ENCODE measurements around the gene PRR5L.

The PRR5L gene

DNA sequence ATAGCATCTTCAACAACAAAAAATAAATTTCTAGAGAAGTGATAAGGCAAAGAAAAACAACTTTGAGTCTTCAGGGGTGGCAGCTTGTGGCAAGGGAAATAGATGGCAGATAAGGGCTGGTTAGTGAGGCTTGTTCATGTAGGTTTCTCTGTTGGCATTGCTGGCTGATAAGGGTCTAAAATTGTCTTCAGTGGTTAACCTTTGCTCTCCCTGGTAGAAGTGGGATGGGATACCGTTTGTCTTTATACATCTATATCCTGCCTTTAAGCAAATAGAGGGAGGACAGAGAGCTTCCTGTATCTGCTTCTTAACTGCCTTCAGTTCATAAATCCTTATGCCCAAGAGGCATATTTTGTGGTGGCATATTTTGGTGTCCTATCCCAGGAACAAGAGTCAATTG is 156.9 kb downstream of the PRR5L start:
- H3K4me3 ChIP-seq (ENCODE audit: low read length) = no peak overlapping the region
- no peak overlapping the region for H3K9ac ChIP-seq (ENCODE audit: low read length)
- H3K36me3 ChIP-seq (replicated peaks; ENCODE audit: low read depth, low read length) = no peaks in the 10 kb centered on the region
- H3K9me3 ChIP-seq (ENCODE audit: insufficient read depth, low read length) = no peaks in the 10 kb centered on the region
- H3K27ac ChIP-seq (ENCODE audit: low read length) = no peak overlapping the region
- H3K4me1 ChIP-seq (ENCODE audit: low read length) = peaks cover 21% of the 10 kb centered on the region
- no peaks in the 10 kb centered on the region for H3K79me2 ChIP-seq (ENCODE audit: low read length)
- no peak overlapping the region for H3K4me2 ChIP-seq (ENCODE audit: low read length)
- H3K27me3 ChIP-seq (ENCODE audit: low read depth, low read length) = no peaks in the 10 kb centered on the region
- no peak overlapping the region for H2AFZ ChIP-seq (ENCODE audit: low read depth, low read length)
- TF ChIP-seq EZH2phosphoT487 (IDR thresholded peaks at IDR 0.05; ENCODE audit: low read depth) = no peak
- no peaks in the 10 kb centered on the region for H4K20me1 ChIP-seq (ENCODE audit: insufficient read depth, low read length)

DNA sequence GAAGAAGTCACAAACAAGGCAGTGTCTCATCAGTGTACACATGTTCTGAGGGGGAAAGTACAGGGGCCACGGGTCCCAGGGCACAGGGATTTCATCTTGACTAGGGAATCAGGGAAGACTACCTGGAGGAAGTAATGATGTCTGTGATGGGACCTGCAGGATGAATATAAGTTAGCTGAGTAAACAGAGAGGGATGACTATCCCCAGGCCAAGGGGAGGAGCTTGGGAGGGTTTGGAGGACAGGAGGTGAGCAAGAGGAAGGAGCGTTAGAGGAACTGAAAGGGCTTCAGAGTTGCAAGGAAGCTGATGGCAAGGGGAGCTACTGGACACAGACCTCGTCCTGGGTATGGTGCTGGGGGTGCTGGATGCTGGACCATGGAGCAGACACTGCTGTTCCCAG is 157.6 kb downstream of the PRR5L start:
- TF ChIP-seq, protein P1, sequence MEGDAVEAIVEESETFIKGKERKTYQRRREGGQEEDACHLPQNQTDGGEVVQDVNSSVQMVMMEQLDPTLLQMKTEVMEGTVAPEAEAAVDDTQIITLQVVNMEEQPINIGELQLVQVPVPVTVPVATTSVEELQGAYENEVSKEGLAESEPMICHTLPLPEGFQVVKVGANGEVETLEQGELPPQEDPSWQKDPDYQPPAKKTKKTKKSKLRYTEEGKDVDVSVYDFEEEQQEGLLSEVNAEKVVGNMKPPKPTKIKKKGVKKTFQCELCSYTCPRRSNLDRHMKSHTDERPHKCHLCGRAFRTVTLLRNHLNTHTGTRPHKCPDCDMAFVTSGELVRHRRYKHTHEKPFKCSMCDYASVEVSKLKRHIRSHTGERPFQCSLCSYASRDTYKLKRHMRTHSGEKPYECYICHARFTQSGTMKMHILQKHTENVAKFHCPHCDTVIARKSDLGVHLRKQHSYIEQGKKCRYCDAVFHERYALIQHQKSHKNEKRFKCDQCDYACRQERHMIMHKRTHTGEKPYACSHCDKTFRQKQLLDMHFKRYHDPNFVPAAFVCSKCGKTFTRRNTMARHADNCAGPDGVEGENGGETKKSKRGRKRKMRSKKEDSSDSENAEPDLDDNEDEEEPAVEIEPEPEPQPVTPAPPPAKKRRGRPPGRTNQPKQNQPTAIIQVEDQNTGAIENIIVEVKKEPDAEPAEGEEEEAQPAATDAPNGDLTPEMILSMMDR (IDR thresholded peaks at IDR 0.05; ENCODE audit: low read depth, low read length) = no peak
- TF ChIP-seq EZH2phosphoT487 (IDR thresholded peaks at IDR 0.05; ENCODE audit: low read depth) = no peak
- Histone ChIP-seq H3K9ac (ENCODE audit: low read length) (no peak overlapping the region), H3K79me2 (ENCODE audit: low read length) (no peaks in the 10 kb centered on the region)

DNA sequence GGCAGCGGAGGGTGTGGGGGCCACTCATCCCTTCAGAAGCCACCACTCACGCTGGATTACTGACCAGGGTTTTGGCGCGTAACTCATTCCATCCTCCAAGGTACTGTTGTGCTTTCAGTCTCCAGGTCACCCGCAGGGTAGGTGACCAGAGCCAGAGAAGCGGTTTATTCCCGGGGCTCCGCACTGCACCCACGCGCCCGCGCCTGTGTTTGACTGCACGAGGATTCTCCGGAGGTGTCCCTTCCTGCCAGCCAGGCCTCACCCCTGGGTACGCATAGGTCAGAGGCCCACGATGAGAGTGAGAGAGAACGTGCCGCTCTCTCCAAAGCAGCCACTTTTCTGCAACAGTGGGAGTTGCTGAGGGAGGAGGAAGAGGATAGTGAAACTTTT is 158.5 kb downstream of the PRR5L start:
- H3K9ac ChIP-seq (ENCODE audit: low read length) = no peak overlapping the region
- no peak overlapping the region for H3K4me3 ChIP-seq (ENCODE audit: low read length)
- no peak overlapping the region for H3K27ac ChIP-seq (ENCODE audit: low read length)
- H2AFZ ChIP-seq (ENCODE audit: low read depth, low read length) = no peak overlapping the region
- no peaks in the 10 kb centered on the region for H3K36me3 ChIP-seq (replicated peaks; ENCODE audit: low read depth, low read length)
- H3K27me3 ChIP-seq (ENCODE audit: low read depth, low read length) = no peaks in the 10 kb centered on the region
- peaks cover 20% of the 10 kb centered on the region for H3K4me1 ChIP-seq (ENCODE audit: low read length)
- no peaks in the 10 kb centered on the region for H3K79me2 ChIP-seq (ENCODE audit: low read length)
- no peak overlapping the region for H3K4me2 ChIP-seq (ENCODE audit: low read length)
- TF ChIP-seq, protein P1 (IDR thresholded peaks at IDR 0.05; ENCODE audit: low read depth, low read length) = no peak
- no peak for TF ChIP-seq EZH2phosphoT487 (IDR thresholded peaks at IDR 0.05; ENCODE audit: low read depth)
- H4K20me1 ChIP-seq (ENCODE audit: insufficient read depth, low read length) = no peaks in the 10 kb centered on the region
- no peaks in the 10 kb centered on the region for H3K9me3 ChIP-seq (ENCODE audit: insufficient read depth, low read length)

More for the DNA sequence above, 157.6 kb downstream of the PRR5L start:
- Histone ChIP-seq H2AFZ (ENCODE audit: low read depth, low read length) (no peak overlapping the region), H3K4me1 (ENCODE audit: low read length) (peaks cover 21% of the 10 kb centered on the region), H3K4me2 (ENCODE audit: low read length) (peak overlapping the region; percentile 8; the same call in 1 of the 2 replicates), H3K4me3 (ENCODE audit: low read length) (no peak overlapping the region), H3K27ac (ENCODE audit: low read length) (no peak overlapping the region), H3K27me3 (ENCODE audit: low read depth, low read length) (no peaks in the 10 kb centered on the region), H4K20me1 (ENCODE audit: insufficient read depth, low read length) (no peaks in the 10 kb centered on the region), H3K9me3 (ENCODE audit: insufficient read depth, low read length) (no peaks in the 10 kb centered on the region), H3K36me3 (replicated peaks; ENCODE audit: low read depth, low read length) (no peaks in the 10 kb centered on the region)

DNA sequence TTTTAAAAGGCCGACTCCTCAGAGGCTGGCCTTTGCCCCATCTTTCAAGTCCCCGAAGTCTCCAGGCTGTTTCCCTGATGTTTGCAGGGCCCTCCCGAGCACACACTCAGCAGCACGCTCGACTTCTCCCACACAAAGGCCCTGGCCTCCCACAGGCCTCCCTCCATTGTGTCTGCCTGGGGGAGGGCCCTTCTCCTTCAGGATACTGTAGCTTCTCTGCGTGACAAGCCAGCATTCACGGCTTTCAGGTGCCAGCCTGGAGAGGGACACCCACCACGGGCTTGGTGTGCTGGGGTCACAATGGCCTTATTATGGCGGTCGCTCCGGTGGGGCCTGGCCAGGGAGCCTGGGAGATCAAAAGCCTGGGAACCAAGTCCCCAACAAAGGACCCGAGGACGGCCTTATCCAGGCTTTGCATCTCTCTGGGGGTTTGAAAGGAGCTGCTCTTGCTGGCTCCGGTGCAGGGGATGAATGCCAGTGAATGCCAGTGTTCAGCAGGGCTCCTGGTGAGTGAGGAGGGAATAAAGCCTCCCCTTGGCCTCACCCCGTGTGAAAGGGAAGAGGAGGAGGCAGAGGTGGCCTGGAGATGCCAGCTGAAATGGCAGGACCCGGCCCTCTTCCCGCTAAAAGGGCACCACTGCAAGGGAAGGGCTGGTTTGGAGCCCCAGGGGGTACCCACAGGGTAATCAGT is 159.0 kb downstream of the PRR5L start:
- H3K79me2 ChIP-seq (ENCODE audit: low read length) = no peaks in the 10 kb centered on the region
- no peak overlapping the region for H3K4me2 ChIP-seq (ENCODE audit: low read length)
- H3K27ac ChIP-seq (ENCODE audit: low read length) = no peak overlapping the region
- H3K4me3 ChIP-seq (ENCODE audit: low read length) = no peak overlapping the region
- TF ChIP-seq, protein P1 (IDR thresholded peaks at IDR 0.05; ENCODE audit: low read depth, low read length) = no peak
- TF ChIP-seq EZH2phosphoT487 (IDR thresholded peaks at IDR 0.05; ENCODE audit: low read depth) = no peak
- no peaks in the 10 kb centered on the region for H3K27me3 ChIP-seq (ENCODE audit: low read depth, low read length)
- peaks cover 15% of the 10 kb centered on the region for H3K4me1 ChIP-seq (ENCODE audit: low read length)
- H3K9me3 ChIP-seq (ENCODE audit: insufficient read depth, low read length) = no peaks in the 10 kb centered on the region
- no peak overlapping the region for H2AFZ ChIP-seq (ENCODE audit: low read depth, low read length)
- no peaks in the 10 kb centered on the region for H3K36me3 ChIP-seq (replicated peaks; ENCODE audit: low read depth, low read length)
- no peak overlapping the region for H3K9ac ChIP-seq (ENCODE audit: low read length)
- no peaks in the 10 kb centered on the region for H4K20me1 ChIP-seq (ENCODE audit: insufficient read depth, low read length)
